H1 (cell line): ENCODE results near the gene TRAPPC12. TPM values are rescaled to one million over a fixed set of nuclear protein-coding genes. Genes with fewer than 3 reads are reported as not detected.

Experiments
- BCL11A ChIP-seq, 2 experiments: IDR thresholded peaks; one replicate each; pipeline ENCODE4 v1.6.1; 2011; ENCODE audit warnings: low read depth in 2 of 2, low read length in 2 of 2, mild to moderate bottlenecking in 2 of 2
- EGR1 ChIP-seq: IDR thresholded peaks from 2 replicates; pipeline ENCODE4 v1.6.1; 2011; ENCODE audit warnings: low read depth, low read length, borderline replicate concordance
- polyA plus RNA-seq, 7 experiments: library from polyadenylated mRNA; depleted of rRNA in 3 of 7; stranded (reverse) in 5 of 7; unstranded in 2 of 7; fragments of >200 nt in 5 of 7; fragments of 200-250 nt in 2 of 7; gene quantifications; 1 replicate in 5 of 7; 2 replicates in 1 of 7; 4 replicates in 1 of 7; pipeline versions ENCODE4 v1.2.1 to v1.2.3, GENCODE V29; 2011 to 2013; ENCODE audit warnings: missing spikeins in 2 of 7, mixed read lengths in 2 of 7
- total RNA-seq: library from RNA; stranded (reverse); fragmentation: NEBNext Ultra II Directional; extraction: Animal tissue kit (Norgen Biotek cat#: 25700); gene quantifications from 2 replicates; pipeline ENCODE4 v1.2.1, GENCODE V29; 2021

Gene TRAPPC12
- total and polyA plus RNA-seq, 2 of the 8 experiments (the other 6 are each of a cell fraction or from before 2014, with no cell fraction given): 35.0 to 67.3 TPM

DNA sequence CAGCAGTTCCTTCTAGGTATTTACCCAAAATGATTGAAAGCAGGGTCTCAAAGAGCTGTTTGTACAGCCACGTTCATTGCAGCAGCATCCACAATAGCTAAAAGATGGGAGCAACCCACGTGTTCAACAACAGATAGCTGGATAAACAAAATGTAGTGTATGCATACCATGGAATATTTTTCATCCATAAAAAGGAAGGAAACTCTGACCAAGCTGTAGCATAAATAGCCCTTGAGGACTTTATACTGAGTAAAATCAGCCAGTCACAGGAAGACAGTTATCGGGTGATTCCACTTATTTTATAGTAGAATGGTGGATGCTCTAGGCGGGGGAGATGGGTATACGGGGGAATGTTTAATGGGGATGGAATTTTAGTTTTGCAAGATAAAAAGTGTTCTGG is 7.5 kb downstream of the TRAPPC12 start (continued):
- no peak for TF ChIP-seq EGR1
- no peak for TF ChIP-seq BCL11A (IDR thresholded peaks at IDR 0.05; ENCODE audit: low read depth in 2 of 2, low read length in 2 of 2)
- TF ChIP-seq, all 59 proteins: peak for 0
